ENCODE results near the gene SCEL. TPM values are rescaled to one million over a fixed set of nuclear protein-coding genes. Genes with fewer than 3 reads are reported as not detected.

Gene SCEL
- total and polyA plus RNA-seq, 10 donors, result 0.04 to 0.29 TPM; not detected in 8

GRCh38 chr13:77521194-77521593, 14.3 kb upstream of the SCEL start:
- Histone ChIP-seq H3K36me3 (no peaks in the 10 kb centered on the region), H3K27me3 (replicated peaks in 1 of 7) (no peaks in the 10 kb centered on the region), H3K9me3 (no peaks in the 10 kb centered on the region), H3K4me3 (no peak overlapping the region), H3K4me1 (peaks cover 0 to 9% (median 5%) of the 10 kb centered on the region in 6 donors), H3K27ac (no peak overlapping the region)
- intact Hi-C loops (cut with DNase I; ENCODE audit: low total_unique reads), result no loop called here
- WGBS, 5 donors, result 81 to 92% (median 85%) methylated on average over 2 of the region's 2 CpGs
- DNase-seq, result no peak
- TF ChIP-seq CTCF (IDR thresholded peaks at IDR 0.05 in 8 of 11, conservative IDR thresholded peaks at IDR 0.05 in 3 of 11) (no peak), POLR2A (IDR thresholded peaks at IDR 0.05) (no peak)

GRCh38 chr13:77521595-77522367, 13.7 kb upstream of the SCEL start:
- Histone ChIP-seq H3K36me3 (no peaks in the 10 kb centered on the region), H3K4me3 (no peak overlapping the region), H3K4me1 (peaks cover 0 to 9% (median 5%) of the 10 kb centered on the region in 6 donors), H3K27ac (no peak overlapping the region), H3K9me3 (no peaks in the 10 kb centered on the region), H3K27me3 (replicated peaks in 1 of 7) (no peaks in the 10 kb centered on the region)
- DNase-seq, result no peak
- WGBS, 5 donors, result 30 to 41% (median 33%) methylated on average over 3 of the region's 3 CpGs
- intact Hi-C loops (cut with DNase I; ENCODE audit: low total_unique reads), result no loop called here
- TF ChIP-seq CTCF (IDR thresholded peaks at IDR 0.05 in 8 of 11, conservative IDR thresholded peaks at IDR 0.05 in 3 of 11), result no peak
- TF ChIP-seq POLR2AphosphoS5 (IDR thresholded peaks at IDR 0.05), result no peak
- no peak for TF ChIP-seq POLR2A (IDR thresholded peaks at IDR 0.05)

- no peaks in the 10 kb centered on the region for H3K27me3 ChIP-seq (replicated peaks in 1 of 7)
- TF ChIP-seq POLR2AphosphoS5 (IDR thresholded peaks at IDR 0.05), result no peak
- TF ChIP-seq CTCF (IDR thresholded peaks at IDR 0.05 in 8 of 11, conservative IDR thresholded peaks at IDR 0.05 in 3 of 11), result no peak
- TF ChIP-seq POLR2A (IDR thresholded peaks at IDR 0.05), result no peak
- no peaks in the 10 kb centered on the region for H3K9me3 ChIP-seq
- no peak for DNase-seq
- 93 to 96% (median 95%) methylated on average over 3 of the region's 3 CpGs for WGBS, 5 donors
- H3K4me3 ChIP-seq, result no peak overlapping the region
- no peak overlapping the region for H3K27ac ChIP-seq
- H3K4me1 ChIP-seq, result peaks cover 0 to 9% (median 5%) of the 10 kb centered on the region in 6 donors
- no peaks in the 10 kb centered on the region for H3K36me3 ChIP-seq
- intact Hi-C loops (cut with DNase I; ENCODE audit: low total_unique reads), result no loop called here
Observed at GRCh38 chr13:77522444-77522843, 13.1 kb upstream of the SCEL start.

GRCh38 chr13:77523386-77523785, 12.1 kb upstream of the SCEL start:
- intact Hi-C loops (cut with DNase I; ENCODE audit: low total_unique reads), result no loop called here
- 92 to 97% (median 94%) methylated on average over 4 of the region's 4 CpGs for WGBS, 5 donors

More at GRCh38 chr13:77523386-77523785, 12.1 kb upstream of the SCEL start:
- Histone ChIP-seq H3K27ac (no peak overlapping the region), H3K4me1 (peaks cover 0 to 9% (median 5%) of the 10 kb centered on the region in 6 donors), H3K9me3 (no peaks in the 10 kb centered on the region), H3K4me3 (no peak overlapping the region), H3K27me3 (replicated peaks in 1 of 7) (no peaks in the 10 kb centered on the region), H3K36me3 (no peaks in the 10 kb centered on the region)
- TF ChIP-seq POLR2A (IDR thresholded peaks at IDR 0.05), result no peak
- TF ChIP-seq POLR2AphosphoS5 (IDR thresholded peaks at IDR 0.05), result no peak
- no peak for TF ChIP-seq CTCF (IDR thresholded peaks at IDR 0.05 in 8 of 11, conservative IDR thresholded peaks at IDR 0.05 in 3 of 11)
- DNase-seq, result no peak
